ENCODE results near the gene RPN2. TPM values are rescaled to one million over a fixed set of nuclear protein-coding genes. Genes with fewer than 3 reads are reported as not detected.

RPN2 gene
- total RNA-seq, 4 donors from 2014 or later, result 95.2 to 116 (median 109) TPM

- Histone ChIP-seq H3K36me3 (no peaks in the 10 kb centered on the region), H3K4me1 (peaks cover 0 to 5% (median 0%) of the 10 kb centered on the region in 4 donors), H3K27me3 (no peaks in the 10 kb centered on the region), H3K9me3 (no peaks in the 10 kb centered on the region), H3K4me3 (no peak overlapping the region), H3K27ac (no peak overlapping the region)
- DNase-seq, result no peak
- TF ChIP-seq CTCF (IDR thresholded peaks at IDR 0.05) (no peak), POLR2A (IDR thresholded peaks at IDR 0.05) (no peak)
Observed at GRCh38 chr20:37267667-37268313, 88.7 kb downstream of the RPN2 start.

GRCh38 chr20:37270576-37271420 is 91.7 kb downstream of the RPN2 start:
- TF ChIP-seq CTCF (IDR thresholded peaks at IDR 0.05) (no peak), POLR2A (IDR thresholded peaks at IDR 0.05) (no peak)
- Histone ChIP-seq H3K9me3 (no peaks in the 10 kb centered on the region), H3K27ac (peak overlapping the region; percentile 0 to 59 (median 46)), H3K4me3 (no peak overlapping the region), H3K36me3 (no peaks in the 10 kb centered on the region), H3K4me1 (peaks cover 0 to 5% (median 0%) of the 10 kb centered on the region in 4 donors), H3K27me3 (no peaks in the 10 kb centered on the region)
- peak in 1 of 3 donors; percentile 26 for DNase-seq

GRCh38 chr20:37271421-37271768 is 92.3 kb downstream of the RPN2 start:
- no peaks in the 10 kb centered on the region for H3K9me3 ChIP-seq
- H3K4me3 ChIP-seq, result no peak overlapping the region
- TF ChIP-seq POLR2A (IDR thresholded peaks at IDR 0.05), result no peak
- TF ChIP-seq CTCF (IDR thresholded peaks at IDR 0.05), result no peak
- no peak for DNase-seq
- no peaks in the 10 kb centered on the region for H3K27me3 ChIP-seq
- peaks cover 0 to 7% (median under 1%) of the 10 kb centered on the region in 4 donors for H3K4me1 ChIP-seq
- no peaks in the 10 kb centered on the region for H3K36me3 ChIP-seq
- H3K27ac ChIP-seq, result peak overlapping the region in 2 of 4 donors; percentile 53 to 59

GRCh38 chr20:37273988-37274387 is 94.9 kb downstream of the RPN2 start:
- Histone ChIP-seq H3K4me3 (no peak overlapping the region), H3K4me1 (peaks cover 3 to 22% (median 4%) of the 10 kb centered on the region in 4 donors), H3K27ac (no peak overlapping the region), H3K36me3 (no peaks in the 10 kb centered on the region), H3K9me3 (no peaks in the 10 kb centered on the region), H3K27me3 (no peaks in the 10 kb centered on the region)
- no peak for DNase-seq
- TF ChIP-seq POLR2A (IDR thresholded peaks at IDR 0.05) (no peak), CTCF (IDR thresholded peaks at IDR 0.05) (no peak)

GRCh38 chr20:37274851-37275524 is 95.9 kb downstream of the RPN2 start:
- Histone ChIP-seq H3K36me3 (no peaks in the 10 kb centered on the region), H3K27me3 (no peaks in the 10 kb centered on the region), H3K9me3 (no peaks in the 10 kb centered on the region), H3K27ac (no peak overlapping the region), H3K4me3 (no peak overlapping the region), H3K4me1 (peaks cover 3 to 20% (median 4%) of the 10 kb centered on the region in 4 donors)
- DNase-seq, result no peak
- TF ChIP-seq POLR2A (IDR thresholded peaks at IDR 0.05) (no peak), CTCF (IDR thresholded peaks at IDR 0.05) (no peak)

All from Peyer's patch (tissue), 4 donors.